T-helper 1 cell treated with Interleukin-12 subunit alpha and Interleukin-12 subunit beta and Interleukin-4 antibody, amounts not matched to agents 30 ng/mL and 1 ng/mL, for 36 hours (primary cell): Measurements from ENCODE around the gene CD3G. TPM values are rescaled to one million over a fixed set of nuclear protein-coding genes. Genes with fewer than 3 reads are reported as not detected.

Source experiments
- intact Hi-C: fragments of 100-400 bp; cut with micrococcal nuclease; formaldehyde crosslinking; loops from one replicate; pipeline ENCODE4 v1.15.1; 2024
- total RNA-seq: library from RNA; stranded (reverse); gene quantifications from 2 replicates; pipeline ENCODE4 v1.2.3, GENCODE V29; 2022

The CD3G gene
- total RNA-seq = 223 and 229 TPM in 2 replicates

GRCh38 chr11:118343981-118344515 lies at the start of gene CD3G:
Gene CD3G (plus strand): TSS chr11:118344344. CDS start chr11:118344424, 80 bp downstream.
- intact Hi-C loops = loop anchor here (1.0 to 5.0 kb wide), 5 partner anchors 9 to 527 kb away; no protein-coding TSS in a partner anchor

- intact Hi-C loops = loop anchor here (1.0 kb wide), 1 partner anchor 150 kb away; no protein-coding TSS in a partner anchor
Measured at GRCh38 chr11:118295199-118295598, 48.9 kb upstream of the CD3G start.

GRCh38 chr11:118295815-118296454 lies 48.2 kb upstream of the CD3G start:
- intact Hi-C loops = loop anchor here (1.0 kb wide), 2 partner anchors 57 to 151 kb away; no protein-coding TSS in a partner anchor

GRCh38 chr11:118301600-118302195 lies 42.4 kb upstream of the CD3G start:
- intact Hi-C loops = loop anchor here (10.0 kb wide), 1 partner anchor 297 kb away; no protein-coding TSS in a partner anchor

GRCh38 chr11:118304227-118304567 lies 39.9 kb upstream of the CD3G start:
- intact Hi-C loops = loop anchor here (1.0 to 10.0 kb wide), 5 partner anchors 38 to 299 kb away; partner anchors contain the start of genes CD3D, JAML and UBE4A

- intact Hi-C loops = loop anchor here (1.0 to 10.0 kb wide), 10 partner anchors 34 to 300 kb away; partner anchors contain the start of genes ARCN1, CD3D, JAML and MPZL3
Measured at GRCh38 chr11:118304568-118305248, 39.4 kb upstream of the CD3G start, which contains the start of gene CD3E. Gene CD3E (plus strand): TSS chr11:118304730. CDS start chr11:118304953, 223 bp downstream.

GRCh38 chr11:118305726-118306125 lies 38.4 kb upstream of the CD3G start:
- intact Hi-C loops = loop anchor here (1.0 to 10.0 kb wide), 8 partner anchors 33 to 301 kb away; partner anchors contain the start of genes ARCN1, JAML and MPZL3

GRCh38 chr11:118306556-118306955 lies 37.6 kb upstream of the CD3G start:
- intact Hi-C loops = loop anchor here (5.0 to 10.0 kb wide), 3 partner anchors 181 to 302 kb away; partner anchors contain the start of gene ARCN1

- intact Hi-C loops = loop anchor here (5.0 to 10.0 kb wide), 3 partner anchors 178 to 304 kb away; partner anchors contain the start of gene ARCN1
Measured at GRCh38 chr11:118308995-118309528, 35.1 kb upstream of the CD3G start.

- intact Hi-C loops = no loop called here
Measured at GRCh38 chr11:118310271-118310670, 33.9 kb upstream of the CD3G start.

- intact Hi-C loops = no loop called here
Measured at GRCh38 chr11:118310781-118311485, 33.2 kb upstream of the CD3G start.

- intact Hi-C loops = no loop called here
Measured at GRCh38 chr11:118311518-118311917, 32.6 kb upstream of the CD3G start.

- intact Hi-C loops = no loop called here
Measured at GRCh38 chr11:118312328-118312727, 31.8 kb upstream of the CD3G start.

- intact Hi-C loops = no loop called here
Measured at GRCh38 chr11:118313242-118313641, 30.9 kb upstream of the CD3G start.

GRCh38 chr11:118314988-118315411 lies 29.1 kb upstream of the CD3G start:
- intact Hi-C loops = no loop called here

GRCh38 chr11:118318124-118318523 lies 26.0 kb upstream of the CD3G start:
- intact Hi-C loops = no loop called here

- intact Hi-C loops = no loop called here
Measured at GRCh38 chr11:118318581-118319336, 25.4 kb upstream of the CD3G start.

GRCh38 chr11:118319337-118319707 lies 24.8 kb upstream of the CD3G start:
- intact Hi-C loops = no loop called here

GRCh38 chr11:118320515-118320914 lies 23.6 kb upstream of the CD3G start:
- intact Hi-C loops = no loop called here
